ENCODE data around the gene RRM2. TPM values are rescaled to one million over a fixed set of nuclear protein-coding genes. Genes with fewer than 3 reads are reported as not detected.

RRM2 gene
- 110 and 170 TPM in 2 replicates for total RNA-seq (2014; rRNA removed; shearing (Covaris generic))

DNA sequence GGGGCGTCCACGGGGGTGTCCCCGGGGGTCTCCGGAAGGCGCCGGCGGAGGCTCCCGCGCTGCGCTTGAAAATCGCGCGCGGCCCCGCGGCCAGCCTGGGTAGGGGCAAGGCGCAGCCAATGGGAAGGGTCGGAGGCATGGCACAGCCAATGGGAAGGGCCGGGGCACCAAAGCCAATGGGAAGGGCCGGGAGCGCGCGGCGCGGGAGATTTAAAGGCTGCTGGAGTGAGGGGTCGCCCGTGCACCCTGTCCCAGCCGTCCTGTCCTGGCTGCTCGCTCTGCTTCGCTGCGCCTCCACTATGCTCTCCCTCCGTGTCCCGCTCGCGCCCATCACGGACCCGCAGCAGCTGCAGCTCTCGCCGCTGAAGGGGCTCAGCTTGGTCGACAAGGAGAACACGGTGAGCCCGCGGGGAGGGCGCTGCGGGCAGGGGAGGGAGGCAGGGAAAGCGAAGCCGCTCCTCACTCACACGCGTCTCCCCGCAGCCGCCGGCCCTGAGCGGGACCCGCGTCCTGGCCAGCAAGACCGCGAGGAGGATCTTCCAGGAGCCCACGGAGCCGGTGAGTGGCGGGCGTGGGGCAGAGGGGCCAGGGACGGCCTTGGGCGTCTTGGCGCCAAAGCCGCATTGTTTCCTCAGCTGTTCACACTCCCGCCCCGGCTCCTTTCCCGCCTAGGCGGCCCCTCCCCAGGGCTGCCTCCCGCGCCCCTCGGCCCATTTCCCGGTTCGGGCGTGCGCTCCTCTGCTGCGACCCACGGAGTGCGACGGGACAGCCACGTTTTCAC lies at the start of gene RRM2:
TSS of gene RRM2 (plus strand) at position 240 of the 781 bp plus-strand sequence. CDS start at position 300, 60 bp downstream.
- peak; percentile 93 for DNase-seq (ENCODE audit: low read depth)

DNA sequence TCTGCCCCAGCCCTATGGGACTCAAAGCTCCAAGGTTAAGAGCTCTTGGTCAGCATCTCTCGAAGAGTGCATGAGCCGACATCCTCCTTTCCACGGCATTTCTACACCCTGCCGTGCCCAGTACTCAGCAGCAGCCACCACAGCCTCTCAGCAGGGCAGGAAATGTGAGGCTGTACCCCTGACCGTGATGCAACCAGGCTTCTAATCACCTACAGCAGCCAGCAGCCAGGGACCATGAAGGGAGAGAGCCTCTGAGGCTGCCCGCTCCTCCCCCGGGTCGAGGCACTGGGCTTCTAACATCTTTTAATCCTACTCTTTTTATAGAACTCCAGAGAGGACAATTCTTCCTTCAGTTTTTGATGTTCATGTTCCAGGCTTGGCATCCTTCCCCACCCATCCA lies 48.8 kb upstream of the RRM2 start:
- DNase-seq (ENCODE audit: low read depth) = no peak

DNA sequence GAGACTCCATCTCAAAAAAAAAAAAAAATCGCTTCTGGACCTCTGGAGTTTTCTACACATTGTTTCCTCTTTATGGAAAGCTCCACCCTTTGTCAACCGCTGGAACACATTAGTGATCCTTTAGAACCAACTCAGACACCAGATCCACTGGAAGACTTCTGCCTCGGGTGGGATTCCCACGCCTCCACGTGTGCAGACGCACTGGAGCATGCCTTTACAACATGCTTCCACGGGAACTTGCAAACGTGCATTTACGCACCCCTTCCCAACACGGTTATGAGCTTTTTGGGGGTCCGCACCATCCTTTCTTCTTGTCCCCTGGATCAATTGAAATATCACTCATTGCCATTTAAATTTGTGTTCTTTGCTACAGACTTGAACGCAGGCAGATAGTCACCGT lies 47.4 kb upstream of the RRM2 start:
- DNase-seq (ENCODE audit: low read depth) = no peak

DNA sequence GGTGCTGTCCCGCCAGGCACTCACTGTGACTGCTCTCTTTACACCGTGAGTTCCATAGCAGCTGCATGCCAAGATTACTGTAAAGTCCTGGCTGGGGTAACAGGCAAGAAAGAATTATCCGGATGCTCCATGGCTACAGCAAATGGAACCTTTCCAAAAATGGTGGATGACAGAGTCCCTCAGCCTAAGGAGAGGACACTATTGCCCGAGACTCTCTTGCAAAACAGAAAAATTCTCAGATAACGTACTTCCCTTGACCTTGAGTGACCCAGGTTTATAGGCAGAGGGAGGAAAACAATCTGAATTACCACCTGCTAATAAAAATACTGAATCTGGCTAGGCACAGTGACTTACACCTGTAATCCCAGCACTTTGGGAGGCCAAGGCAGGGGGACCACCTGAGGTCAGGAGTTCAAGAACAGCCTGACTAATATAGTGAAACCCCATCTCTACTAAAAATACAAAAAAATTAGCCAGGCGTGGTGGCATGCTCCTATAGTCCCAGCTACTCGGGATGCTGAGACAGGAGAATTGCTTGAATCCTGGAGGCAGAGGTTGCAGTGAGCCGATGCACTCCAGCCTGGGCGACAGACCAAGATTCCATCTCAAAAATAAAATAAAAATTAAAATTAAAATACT lies 46.8 kb upstream of the RRM2 start:
- DNase-seq (ENCODE audit: low read depth) = no peak

DNA sequence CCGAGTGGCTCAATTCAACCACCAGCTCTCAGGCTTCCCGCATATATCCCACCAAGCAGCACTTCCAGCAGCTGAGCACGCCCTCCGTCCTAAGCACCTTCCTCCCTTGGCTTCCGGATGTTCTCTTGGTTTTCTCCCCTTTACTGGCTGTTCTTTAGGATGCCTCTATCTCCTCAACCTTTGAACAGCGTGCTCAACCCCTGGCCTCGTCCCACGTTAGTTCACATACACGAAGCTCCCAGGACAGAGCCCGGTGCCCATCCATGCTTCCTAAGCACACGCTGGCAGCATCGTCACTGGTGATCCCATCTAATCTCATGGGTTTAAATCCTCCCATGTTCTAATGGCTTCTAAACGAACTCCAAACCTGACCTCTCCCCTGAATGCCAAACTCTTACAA lies 46.0 kb upstream of the RRM2 start:
- no peak for DNase-seq (ENCODE audit: low read depth)

DNA sequence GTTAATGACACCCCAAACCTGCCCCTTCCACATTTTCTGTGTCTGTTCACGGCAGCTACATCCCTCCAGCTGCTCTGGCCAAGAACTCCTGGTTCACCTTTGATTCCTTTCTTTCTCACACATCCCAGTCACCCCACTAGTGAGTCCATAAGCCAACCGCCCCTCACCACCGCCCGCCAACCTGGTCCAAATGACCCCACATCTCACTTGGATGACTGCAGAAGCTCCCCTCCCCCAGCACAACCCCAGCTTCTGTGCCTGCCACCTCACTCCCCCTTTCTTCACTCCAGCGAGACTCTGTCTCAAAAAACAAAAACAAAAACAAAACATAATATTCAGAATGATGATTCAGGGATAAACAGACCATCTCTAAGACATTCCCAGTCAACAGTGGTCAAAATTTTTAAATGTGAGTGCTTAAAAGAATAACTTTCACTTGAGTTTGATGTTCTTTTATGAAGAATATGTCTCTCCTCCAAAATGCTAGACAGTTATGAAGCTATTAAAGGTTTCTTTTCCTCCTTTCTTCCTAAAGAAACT lies 45.5 kb upstream of the RRM2 start:
- DNase-seq (ENCODE audit: low read depth) = no peak

DNA sequence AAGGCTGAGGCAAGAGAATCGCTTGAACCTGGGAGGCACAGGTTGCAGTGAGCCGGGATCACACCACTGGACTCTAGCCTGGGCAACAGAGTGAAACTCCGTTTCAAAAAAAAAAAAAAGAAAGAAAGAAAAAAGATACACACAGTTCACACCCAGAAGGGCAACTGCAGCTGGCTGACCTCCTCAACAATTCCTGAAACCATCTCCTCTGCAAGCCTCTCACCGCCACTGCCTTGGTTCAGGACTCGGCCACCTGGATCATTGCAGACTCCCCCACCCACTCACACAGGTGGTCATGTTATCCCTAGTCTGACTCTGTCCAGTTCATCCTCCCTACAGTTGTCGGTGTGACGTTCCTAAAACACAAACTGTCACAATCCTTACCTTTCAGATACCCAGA lies 44.5 kb upstream of the RRM2 start:
- no peak for DNase-seq (ENCODE audit: low read depth)

DNA sequence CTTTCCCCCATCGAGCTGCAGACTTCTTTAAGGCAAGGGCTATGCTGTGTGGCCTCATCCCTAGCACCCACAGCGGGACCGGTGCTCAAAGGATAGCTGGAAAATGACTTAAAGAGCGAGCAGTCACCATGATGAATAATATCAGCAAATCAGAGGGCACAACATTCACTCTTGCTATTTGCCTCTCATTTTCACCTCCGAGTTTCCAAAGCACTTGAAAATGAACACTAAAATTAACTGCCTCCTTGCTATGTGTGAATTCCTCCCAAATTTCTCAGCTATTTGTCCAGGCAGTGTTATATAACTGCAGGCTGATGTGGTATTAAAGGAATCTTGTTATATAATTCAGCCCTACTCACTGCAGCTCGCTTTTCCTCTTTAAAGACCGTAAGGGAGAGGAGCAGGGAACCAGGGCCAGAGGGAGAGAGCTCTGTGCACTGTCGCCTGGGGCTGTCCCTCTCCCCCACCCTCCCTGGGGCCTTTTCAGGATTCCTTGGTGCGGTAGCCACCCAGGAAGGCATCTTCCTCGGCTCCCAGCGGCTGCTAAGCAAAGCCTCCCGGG lies 43.8 kb upstream of the RRM2 start:
- DNase-seq (ENCODE audit: low read depth) = no peak

DNA sequence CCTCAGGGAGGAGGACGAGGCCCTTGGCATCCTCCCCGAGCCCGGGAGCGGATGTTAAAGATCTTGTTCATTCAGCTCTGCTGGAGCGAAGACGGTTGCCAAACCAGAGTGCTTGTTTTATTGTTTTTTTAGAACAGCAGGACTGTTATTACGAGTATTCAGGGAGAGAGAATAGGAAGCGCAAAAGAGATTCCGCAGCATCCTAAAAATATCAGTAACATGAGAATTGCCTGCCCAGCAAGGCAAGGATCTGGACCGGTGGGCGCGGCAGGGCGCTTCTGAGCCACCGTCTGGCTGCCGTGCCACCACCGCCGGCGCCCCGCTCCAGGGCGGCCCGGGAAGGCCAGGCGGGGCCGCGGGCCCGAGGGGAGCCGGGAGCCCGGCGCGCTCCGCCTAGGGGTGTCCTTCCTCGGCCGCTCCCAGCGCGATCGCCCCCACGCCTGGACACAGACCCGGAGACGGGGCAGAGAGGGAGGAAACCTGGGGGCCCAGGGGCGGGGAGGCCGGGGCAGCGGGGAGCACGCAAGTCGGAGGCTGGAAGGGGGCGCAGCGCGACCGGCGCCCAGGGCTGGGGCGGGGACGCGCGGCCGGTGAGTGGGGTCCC lies 43.2 kb upstream of the RRM2 start:
- DNase-seq (ENCODE audit: low read depth) = peak; percentile 67

DNA sequence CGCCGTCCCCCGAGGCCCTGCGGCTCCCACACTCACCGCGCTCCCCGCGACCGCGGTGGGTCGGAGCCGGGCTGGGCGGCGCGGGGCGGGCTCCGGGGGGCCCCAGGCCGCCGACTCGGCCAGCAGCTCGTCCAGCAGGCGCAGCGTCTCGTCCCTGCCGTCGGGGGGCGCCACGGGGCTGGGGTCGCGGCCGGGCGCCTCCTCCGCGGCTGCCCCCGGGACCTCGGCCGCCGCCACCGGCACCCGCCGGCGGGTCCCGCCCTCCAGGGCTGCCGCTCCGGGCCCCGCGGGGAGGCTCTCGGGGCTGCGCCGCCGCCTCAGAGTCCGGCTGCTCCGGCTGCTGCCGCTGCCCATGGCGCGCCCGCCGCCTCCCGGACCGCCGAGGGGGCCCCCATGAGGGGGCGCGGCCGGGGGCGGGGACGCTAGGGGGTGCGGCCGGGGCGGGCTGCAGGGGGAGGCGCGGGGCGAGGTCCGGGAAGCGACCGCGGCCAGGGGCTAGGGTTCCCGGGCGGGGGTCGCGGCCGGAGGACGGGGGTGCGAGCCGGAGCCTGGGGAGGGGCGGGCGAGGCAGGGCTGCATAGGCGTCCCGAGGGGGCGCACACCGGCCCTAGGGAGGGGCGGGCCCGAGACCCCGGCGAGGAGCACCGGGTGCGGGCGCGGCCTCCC lies 42.5 kb upstream of the RRM2 start, which contains the start of gene CYS1:
TSS of gene CYS1 (minus strand) at position 542 of the 666 bp plus-strand sequence. CDS start at position 354, 188 bp downstream.
- no peak for DNase-seq (ENCODE audit: low read depth)

DNA sequence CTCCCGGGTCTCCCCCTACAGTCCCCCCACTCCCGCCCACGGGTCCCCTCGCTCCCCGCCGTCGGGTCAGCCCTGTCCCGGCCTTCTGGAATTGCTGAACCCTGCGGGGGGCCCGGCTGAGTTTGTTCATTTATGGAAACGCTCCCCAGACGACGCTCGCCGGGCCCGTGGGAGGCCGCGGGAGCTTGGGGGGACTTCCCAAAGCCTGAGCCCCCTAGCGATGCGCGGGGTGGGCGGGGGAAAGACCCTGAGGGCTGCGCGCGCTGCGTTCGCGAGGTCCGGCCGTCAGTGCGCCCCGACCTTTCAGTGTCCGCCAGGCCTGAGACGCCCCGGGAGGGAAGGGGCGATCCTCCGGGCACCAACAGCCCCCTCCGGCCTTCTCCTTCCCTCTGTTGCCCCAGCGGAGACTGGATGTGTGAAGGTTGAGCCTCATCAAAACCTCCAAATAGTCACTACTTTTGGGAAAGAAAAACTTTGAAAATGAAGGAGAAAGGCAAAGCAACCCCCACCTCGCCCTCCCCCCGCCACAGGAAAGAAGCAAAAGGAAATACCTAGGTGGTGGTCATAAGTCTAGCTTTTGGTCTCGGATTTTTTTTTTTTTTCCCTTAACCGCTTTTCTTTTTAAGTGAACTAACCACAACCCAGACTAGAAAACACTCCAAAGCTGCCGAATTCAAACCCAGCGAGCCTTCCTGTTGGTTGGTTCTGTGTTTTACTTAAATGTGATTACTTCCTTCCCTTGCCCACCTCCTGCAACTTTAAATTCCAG lies 41.8 kb upstream of the RRM2 start:
- no peak for DNase-seq (ENCODE audit: low read depth)

DNA sequence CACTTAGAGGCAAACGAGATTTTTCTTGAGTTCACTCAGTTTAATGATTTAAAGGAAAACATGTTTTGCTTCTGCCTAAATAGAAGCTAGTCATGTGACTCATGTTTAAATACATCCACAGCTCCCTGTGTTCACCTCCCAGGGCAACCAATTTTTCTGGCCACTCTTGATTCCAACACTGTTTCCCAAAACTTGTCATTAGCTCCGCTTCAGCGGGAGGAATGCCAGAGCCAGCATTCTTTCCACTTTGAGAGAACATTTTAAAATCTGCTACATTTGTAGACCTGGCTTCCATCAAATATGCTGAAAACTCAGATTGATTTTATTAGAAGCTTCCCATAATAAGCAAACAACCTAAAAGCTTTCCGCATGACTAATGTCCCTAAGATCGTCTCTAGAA lies 39.5 kb upstream of the RRM2 start:
- no peak for DNase-seq (ENCODE audit: low read depth)

DNA sequence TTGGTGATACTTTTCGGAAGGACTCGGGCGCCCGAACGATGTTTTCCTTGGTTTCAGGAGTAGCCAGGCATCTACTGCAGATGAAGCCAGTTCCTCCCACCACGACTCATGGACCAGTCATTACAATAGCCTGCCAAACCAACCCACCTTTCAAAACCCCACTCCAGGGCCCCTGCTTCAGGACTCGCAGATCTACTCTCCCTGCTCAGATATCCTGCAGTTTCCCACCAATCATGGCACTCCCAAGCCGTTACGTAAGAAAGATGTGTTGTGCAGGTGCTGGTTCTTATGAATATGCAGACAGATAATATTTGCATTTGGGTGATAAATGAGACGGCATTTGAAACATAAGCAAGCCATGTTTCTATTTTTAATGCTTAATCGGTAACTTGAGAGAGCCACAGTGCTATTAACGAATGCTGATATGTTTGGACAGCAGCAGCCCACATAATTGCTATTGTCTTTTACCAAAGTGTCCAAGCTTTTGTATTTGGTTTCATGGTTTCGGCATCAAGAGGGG lies 38.8 kb upstream of the RRM2 start:
- no peak for DNase-seq (ENCODE audit: low read depth)

DNA sequence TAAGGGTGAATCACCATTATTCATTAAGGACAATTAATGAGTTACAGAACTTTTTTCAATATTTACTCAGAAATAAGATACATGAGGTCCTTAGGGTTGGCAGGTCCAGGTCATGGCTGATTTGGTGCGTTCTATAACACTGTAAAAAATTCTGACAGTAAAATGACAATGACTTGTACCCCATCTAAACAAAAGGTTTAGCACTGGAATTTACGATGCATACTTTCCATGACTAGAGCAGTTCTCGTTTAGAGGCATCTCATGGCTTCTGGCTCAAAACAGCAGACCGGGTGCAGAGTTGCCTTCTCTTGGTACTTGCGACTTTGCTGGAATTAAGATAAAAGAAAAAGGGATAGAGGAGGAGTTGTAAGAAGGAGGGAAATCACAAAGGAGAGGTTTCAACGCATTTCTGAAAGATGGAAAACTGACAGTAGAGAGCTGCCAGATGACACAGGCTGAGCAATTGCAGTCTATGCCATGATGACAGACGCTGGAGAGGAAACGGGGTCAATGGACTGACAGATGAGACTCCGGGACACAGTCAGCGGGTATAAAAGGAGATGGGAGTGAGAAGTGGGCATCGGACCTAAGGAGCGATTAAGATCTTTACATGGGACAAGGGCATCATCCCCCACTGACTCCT lies 38.2 kb upstream of the RRM2 start:
- no peak for DNase-seq (ENCODE audit: low read depth)

DNA sequence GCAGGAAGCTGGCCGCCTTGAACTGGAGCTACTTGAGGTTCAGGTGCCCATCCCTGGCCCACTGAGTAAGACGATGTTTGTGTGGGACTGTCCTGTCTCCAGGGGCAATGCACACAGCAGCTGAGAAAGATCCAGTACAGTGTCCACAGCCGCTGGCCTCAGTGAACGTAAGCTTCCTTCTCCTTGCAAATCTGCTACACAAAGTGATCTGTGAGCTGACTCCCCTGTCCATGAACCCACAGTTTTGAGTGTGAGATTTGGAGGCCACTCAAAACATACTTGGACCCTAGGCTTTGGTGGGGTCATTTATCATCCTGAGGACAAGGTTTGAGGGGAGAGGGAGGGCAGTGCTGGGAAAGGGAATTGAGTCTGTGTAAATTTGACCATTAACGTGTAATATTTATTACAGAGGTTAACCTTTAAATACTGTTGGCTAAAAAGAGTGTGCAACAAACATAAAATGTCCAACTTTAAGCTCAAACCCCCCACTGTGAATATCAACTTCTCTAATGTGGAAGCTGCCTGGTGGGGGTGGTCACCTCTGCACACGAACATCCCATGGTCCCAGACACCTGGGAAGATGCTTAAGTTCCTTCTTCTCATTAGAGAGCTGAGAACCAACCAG lies 37.4 kb upstream of the RRM2 start:
- no peak for DNase-seq (ENCODE audit: low read depth)

DNA sequence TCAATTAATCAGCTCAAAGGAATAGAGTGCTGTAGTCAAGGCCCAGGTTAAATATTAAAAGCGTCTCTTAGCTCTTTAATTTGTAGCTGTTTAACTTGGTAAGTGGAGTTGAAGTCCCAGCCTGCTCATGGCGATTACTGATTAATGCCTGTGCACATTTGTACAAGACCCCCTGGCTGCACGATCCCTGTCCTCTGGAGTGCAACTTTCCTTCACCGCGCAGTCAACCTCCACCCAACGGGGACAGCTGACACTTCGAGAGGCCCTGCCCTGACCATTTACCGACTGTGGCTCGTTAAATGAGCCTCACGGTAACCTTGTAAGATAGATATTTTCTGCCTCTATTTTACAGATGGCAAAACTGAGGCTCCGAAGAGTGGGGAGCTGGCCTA lies 36.9 kb upstream of the RRM2 start:
- no peak for DNase-seq (ENCODE audit: low read depth)

DNA sequence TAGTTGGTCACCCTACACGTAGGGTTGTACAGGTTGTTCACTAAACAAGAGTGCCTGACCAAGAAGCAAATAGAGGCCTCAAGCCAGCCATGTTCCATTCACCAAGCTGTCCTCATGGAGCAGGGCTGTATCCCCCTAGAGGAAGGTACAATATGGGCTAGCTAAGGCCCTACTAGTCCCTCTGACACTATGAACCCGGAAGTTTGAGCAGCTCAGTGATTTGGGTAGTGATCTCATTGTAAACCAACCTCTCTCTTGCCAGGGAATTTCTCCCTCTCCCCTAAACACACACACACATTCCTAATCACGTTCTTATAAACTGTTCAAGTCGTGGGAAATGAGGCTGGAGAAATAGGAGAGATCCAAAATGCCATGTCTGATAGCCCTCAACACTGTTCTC lies 35.6 kb upstream of the RRM2 start:
- no peak for DNase-seq (ENCODE audit: low read depth)

DNA sequence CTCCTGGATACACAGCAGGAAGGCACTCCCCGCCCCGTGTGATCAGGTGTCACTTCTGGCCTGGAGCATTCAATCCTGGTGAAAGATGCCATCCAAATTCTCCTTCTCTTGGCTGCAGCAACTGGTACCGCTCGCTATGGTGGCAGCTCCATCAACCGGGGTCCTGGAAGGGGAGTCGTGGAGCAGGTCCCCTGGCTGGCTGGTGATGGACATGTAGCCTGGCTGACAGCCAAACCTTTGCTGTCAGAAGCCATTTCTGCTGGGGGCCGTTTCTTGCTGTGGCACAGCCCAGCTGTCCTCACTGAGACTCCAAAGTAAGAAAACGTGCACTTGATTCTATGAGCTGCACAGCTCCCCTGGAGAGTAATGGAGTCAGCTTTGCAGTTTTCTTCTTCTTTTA lies 35.2 kb upstream of the RRM2 start:
- no peak for DNase-seq (ENCODE audit: low read depth)

DNA sequence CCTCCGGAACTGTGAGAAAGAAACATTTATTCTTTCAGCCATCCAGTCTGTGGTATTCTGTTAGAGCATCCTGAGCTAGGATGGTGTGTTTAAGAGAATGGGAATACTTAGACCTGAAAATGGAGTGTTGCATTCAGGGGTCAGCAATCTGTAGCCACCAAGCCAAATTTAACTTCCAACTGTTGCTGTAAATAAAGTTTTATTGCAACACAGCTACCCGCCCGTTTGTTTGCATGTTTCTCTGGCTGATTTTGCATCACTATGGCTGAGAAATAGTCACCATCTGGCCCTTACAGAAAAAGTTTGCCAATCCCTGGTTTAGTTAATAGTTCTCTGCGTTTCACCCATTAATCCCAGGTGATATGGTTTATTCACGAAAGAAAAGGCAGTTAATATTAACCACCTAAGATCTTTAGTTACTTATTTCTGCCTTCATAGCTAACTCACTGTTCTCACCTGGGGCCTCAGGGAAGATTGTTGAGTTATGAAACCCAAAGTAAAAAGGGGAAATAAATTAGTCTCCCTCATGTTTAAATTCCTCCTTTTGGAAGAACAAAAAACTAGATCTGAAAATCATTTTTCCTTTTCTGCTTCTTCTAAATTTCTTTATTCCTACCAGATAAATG lies 32.9 kb upstream of the RRM2 start:
- DNase-seq (ENCODE audit: low read depth) = no peak
